Transverse colon (tissue), 4 donors: ENCODE results near the gene POLD1.

Source experiments
- CTCF ChIP-seq, 5 experiments: fragments of 200-600 bp in 3 of 5; fragments of 450-650 bp in 2 of 5; sonication (generic) in 3 of 5; IDR thresholded peaks; 1 replicate in 2 of 5; 2 replicates in 3 of 5; pipeline ENCODE4 v1.5.1; 2016 to 2017; ENCODE audit warnings: antibody characterized with exemption in 5 of 5, inconsistent platforms in 3 of 5, mild to moderate bottlenecking in 2 of 5, moderate library complexity in 1 of 5
- EP300 ChIP-seq: sonication (generic); formaldehyde crosslinking; IDR thresholded peaks from one replicate; pipeline ENCODE4 v1.6.1; 2017; ENCODE audit warnings: antibody characterized with exemption, low read depth
- POLR2A ChIP-seq: fragments of 450-650 bp; IDR thresholded peaks from one replicate; pipeline ENCODE4 v1.6.1; 2016; ENCODE audit warnings: antibody characterized with exemption, mild to moderate bottlenecking, moderate library complexity
- POLR2AphosphoS5 ChIP-seq, 3 donors: sonication (generic); formaldehyde crosslinking; IDR thresholded peaks; one replicate each; pipeline ENCODE4 v1.6.1; 2016; ENCODE audit warnings: antibody characterized with exemption in 3 of 3

- TF ChIP-seq POLR2A (no peak), CTCF (IDR thresholded peaks at IDR 0.05) (no peak), EP300 (no peak), POLR2AphosphoS5 (IDR thresholded peaks at IDR 0.05) (no peak)
Observed at GRCh38 chr19:50453243-50453642, 69.1 kb downstream of the POLD1 start.
